ENCODE results near the gene ACTR3C. TPM values are rescaled to one million over a fixed set of nuclear protein-coding genes. Genes with fewer than 3 reads are reported as not detected.
"Not testable (repeated sequence)": the region's sequence is repeated elsewhere in the genome, so short reads cannot be mapped to it uniquely, and the experiment has no call there.

ACTR3C gene
- polyA plus RNA-seq, 1 donor: 1.3 TPM

- not testable (repeated sequence) for DNase-seq
Observed at GRCh38 chr7:150312649-150313366, 10.5 kb downstream of the ACTR3C start.

DNA sequence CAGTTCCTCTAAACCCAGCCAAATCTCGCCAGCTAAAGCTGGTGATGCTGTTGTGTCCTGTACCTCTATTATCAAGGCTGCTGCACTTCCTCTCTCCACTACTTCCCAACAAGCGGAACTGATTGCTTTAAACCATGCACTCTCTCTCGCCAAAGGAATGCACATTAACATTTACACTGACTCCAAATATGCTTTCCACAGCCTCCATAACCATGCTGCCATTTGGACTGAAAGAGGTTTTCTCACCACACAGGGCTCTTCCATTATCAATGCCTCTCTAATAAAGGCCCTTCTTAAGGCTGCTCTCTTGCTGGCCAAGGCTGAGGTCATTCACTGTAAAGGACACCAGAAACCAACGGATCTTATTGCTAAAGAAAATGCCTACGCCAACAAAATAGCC is 11.6 kb downstream of the ACTR3C start:
- no peak for DNase-seq

DNA sequence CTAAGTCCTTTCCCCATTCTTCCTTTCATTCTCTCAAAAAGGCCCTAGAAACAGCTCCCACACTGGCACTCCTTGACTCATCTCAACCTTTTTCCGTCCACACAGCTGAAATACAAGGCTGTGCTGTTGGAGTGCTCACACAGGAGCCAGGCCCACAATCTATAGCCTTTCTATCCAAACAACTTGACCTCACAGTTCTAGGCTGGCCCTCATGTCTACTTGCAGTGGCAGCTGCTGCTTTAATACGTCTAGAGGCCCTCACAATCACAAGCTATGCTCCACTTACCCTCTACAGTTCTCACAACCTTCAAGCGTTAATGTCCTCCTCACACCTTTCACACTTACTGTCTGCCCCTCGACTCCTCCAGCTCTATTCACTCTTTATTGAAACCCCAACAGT is 12.2 kb downstream of the ACTR3C start:
- no peak for DNase-seq

- no peak for DNase-seq
Observed at GRCh38 chr7:150308575-150308974, 14.8 kb downstream of the ACTR3C start.

DNA sequence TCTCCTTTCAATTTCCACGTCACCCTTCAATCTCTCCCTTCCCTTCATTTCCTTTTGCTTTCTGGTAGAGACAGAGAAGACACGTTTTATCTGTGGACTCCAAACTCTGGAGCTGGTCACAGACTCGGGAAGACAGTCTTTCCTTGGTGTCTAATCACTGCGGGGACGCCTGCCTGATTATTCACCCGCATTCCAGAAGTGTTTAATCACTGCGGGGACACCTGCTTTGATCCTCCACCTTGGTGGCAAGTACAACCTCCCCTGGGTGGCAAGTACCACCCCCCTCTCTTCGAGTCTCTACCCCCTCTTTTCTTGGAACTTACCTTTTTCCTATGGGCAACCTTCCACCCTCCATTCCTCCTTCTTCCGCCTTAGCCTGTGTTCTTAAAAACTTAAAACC is 15.4 kb downstream of the ACTR3C start:
- DNase-seq: no peak

DNA sequence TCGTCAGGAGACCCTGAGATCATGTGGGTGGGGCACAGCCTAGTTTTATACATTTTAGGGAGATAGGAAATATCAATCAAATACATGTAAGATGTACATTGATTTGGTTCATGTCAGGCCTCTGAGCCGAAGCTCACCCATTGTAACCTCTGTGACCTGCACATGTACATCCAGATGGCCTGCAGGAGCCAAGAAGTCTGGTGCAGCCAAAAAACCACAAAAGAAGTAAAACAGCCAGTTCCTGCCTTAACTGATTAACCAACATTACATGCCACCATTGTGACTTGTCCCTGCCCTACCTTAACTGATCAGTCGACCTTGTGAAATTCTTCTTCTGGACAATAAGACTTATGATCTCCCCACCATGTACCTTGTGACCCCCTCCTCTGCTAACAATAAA is 16.2 kb downstream of the ACTR3C start:
- no peak for DNase-seq

GRCh38 chr7:150306377-150306776 is 17.0 kb downstream of the ACTR3C start:
- not testable (repeated sequence) for DNase-seq

GRCh38 chr7:150305903-150306284 is 17.5 kb downstream of the ACTR3C start:
- not testable (repeated sequence) for DNase-seq

GRCh38 chr7:150305259-150305902 is 18.0 kb downstream of the ACTR3C start:
- DNase-seq: not testable (repeated sequence)

DNA sequence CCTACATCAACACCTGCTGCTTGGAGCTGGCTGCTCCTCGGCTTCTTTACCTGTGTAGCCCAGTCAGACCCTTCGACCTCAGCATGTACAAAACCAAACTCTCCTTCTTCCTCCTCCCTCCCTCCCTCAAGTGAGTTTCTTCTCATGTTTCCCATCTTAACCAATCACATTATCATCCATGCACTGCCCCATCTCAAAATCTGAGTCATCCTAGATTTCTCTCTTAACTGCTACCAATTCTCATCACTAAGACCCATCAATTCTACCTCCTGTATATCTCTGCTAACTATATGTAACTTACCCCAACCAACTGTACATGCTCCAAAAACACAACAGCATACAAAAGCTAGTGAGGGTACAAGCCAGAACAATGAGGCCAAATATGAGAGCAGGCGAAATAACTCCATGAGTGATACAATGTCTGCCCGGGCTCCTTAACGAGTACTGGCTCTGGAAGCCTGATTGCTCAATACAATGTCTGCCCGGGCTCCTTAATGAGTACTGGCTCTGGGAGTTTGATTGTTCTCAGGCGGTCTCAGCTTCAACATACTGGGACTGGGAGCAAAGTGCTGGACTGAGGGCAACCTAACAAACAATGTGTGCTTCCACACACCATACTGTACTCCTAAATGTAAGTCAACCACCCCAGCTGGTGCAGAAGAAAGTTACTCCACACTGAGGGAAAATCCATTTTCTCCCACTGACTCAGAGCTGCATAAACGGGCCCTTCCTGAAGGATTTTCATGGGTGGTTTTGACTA is 18.7 kb downstream of the ACTR3C start:
- not testable (repeated sequence) for DNase-seq

DNA sequence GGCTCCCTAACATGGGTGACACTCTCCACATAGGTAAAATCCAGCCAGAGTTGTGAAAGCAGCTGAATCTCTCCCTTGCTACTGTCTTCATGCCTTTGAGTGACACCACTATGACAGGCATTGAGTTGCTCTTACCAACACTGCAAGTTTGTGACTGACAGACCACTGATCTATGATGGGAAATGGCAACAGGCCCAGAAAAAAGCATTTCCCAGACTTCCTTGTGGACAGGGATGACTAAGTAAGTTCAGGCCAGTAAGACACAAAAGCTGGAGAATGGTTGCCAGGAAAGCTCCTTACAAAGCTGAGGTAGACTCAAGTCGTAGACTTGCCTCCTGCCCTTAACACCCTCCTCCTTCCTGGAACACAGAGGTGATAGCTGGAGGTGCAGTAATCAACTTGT is 20.4 kb downstream of the ACTR3C start:
- not testable (repeated sequence) for DNase-seq

DNA sequence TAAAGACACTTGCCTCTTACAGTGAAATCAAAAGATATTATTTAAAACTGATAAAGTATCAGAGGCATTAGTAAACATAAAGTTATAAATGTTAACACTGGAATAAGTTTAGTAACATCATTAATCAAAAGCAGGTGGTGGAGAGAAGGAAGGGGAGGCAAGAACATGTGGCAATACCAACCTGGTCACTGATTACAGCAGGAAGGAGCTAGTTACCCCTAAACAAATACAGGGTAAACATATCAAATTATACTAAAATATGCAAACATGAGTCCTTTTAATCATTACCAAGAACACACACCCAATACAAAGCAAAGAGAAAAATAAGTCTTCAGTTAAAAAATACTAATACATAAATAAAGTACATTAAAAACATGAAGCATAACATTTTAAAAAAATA is 25.4 kb downstream of the ACTR3C start:
- not testable (repeated sequence) for DNase-seq

- not testable (repeated sequence) for DNase-seq
Observed at GRCh38 chr7:150296802-150297201, 26.5 kb downstream of the ACTR3C start.

DNA sequence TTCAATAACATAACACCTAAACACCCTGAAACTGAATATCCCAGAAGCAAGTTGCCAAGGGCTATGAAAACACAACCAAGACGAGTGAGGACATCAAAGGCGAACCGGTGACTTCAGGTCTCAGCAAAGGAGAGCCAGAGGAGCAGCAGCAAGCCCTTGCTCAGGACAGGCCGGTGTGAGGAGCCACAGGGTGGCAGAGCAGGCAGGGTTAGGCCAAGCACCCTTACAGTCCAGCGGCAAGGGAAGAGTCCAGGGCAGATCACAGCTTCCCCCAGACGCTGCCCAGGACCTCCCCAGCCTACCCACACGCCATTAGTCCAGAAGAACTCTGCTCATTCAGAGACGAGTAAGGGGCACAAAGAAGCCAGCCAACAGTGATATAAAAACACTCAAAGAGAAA is 27.7 kb downstream of the ACTR3C start:
- DNase-seq: not testable (repeated sequence)

DNA sequence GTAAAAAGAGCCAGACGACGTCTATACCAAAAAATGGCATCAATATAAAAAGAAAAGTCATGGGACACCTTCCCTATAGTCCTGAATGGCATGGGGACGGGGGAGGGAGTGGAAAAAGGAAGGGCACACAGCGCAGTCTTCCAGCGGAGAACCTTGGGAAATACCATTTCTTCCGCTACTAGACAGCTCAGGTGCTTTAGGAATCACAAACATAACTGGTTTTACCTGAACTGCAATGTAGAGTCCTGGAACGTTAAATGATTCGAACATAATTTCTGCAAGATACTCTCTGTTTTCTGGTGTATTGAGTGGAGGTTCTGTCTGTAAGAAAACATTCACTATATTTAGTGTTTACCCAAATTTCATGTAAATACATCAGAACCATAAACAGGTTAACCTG is 28.3 kb downstream of the ACTR3C start:
- not testable (repeated sequence) for DNase-seq

GRCh38 chr7:150290317-150290716 is 33.0 kb downstream of the ACTR3C start:
- not testable (repeated sequence) for DNase-seq

- DNase-seq: not testable (repeated sequence)
Observed at GRCh38 chr7:150288816-150289215, 34.5 kb downstream of the ACTR3C start.

DNA sequence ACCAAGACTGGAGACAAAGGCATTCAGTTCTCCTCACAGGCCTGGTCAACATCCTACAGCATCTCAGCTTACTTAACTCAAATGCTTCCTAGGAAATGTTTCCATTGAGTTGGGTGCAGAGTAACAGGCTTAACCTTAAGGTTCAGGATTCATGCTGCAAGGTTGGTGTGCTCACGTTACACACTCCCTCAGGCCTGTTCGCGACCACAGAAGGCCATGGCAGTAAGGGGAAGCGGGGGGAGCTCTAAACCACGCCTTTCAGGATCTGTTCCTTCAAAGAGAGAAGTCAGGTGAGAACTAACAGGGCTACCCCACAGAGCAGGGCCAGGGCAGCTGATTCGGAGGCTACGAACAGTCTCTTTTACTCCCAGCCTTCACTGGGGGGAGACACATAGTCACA is 35.5 kb downstream of the ACTR3C start:
- DNase-seq: not testable (repeated sequence)

DNA sequence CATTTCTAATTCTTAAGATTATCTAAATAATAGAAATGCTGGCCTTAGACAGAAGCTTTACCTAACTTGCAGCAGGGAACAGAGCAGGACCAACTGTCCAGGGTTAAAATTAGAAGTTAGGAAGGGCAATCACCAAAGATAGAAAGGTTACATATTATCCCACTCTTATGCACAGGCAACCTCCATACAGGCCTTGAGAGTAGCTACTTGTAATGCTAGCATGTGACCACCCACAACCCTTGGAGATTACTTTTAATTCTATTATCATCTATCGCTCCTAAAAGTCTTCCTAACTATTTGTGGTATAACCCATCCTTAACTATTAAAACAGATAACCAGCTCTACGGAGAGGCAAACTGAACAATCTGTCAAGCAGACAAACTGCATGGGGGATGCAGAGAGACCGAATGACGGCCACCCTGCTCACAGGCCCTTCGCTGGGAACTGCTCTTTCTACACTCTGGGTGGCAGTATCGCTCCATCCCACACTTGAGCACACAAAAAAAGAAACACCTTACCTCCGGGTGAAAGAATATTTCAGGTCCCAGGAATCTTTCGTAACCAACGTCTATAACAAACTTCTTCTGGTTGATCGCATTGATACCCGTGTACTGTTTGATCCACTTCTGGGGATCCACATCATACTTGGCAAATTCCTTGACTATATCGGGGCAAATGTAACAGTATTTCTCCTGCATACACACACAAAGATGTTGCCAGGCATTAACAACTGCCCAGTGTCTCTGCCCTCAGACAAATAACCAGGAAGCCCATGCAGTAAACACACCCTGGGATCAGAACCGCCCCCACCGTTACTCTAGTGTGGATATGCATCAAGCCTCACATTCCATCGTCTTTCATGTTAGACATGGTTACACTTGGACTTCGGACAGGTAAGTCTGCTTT is 37.2 kb downstream of the ACTR3C start:
- DNase-seq: not testable (repeated sequence)

GRCh38 chr7:150283608-150284007 is 39.7 kb downstream of the ACTR3C start:
- DNase-seq: not testable (repeated sequence)

DNA sequence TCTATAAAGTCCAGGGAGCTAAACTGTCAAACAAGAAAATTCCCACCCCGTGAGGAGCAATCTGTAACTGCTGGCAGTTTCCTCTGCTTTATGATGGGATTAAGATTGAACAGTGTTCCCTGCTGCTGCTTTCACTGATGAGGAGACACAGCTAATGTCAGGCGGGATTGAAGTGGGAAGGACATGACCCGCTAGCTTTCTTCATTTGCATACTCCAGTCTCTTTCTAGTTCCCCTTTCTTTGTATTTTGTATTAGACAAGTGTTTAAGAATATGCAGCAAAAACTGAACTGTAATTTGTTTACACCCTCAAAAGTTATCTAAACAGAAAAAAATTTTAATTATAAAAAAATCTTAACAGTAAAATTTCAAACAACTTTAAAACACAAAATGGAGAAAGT is 40.2 kb downstream of the ACTR3C start:
- not testable (repeated sequence) for DNase-seq

- not testable (repeated sequence) for DNase-seq
Observed at GRCh38 chr7:150281681-150282403, 41.5 kb downstream of the ACTR3C start.

Measured in hindlimb muscle (tissue), 1 donor.